ENCODE data around the gene GSTA3.

GRCh38 chr6:52900536-52900935 is 9.0 kb downstream of the GSTA3 start:
- TF ChIP-seq CTCF (IDR thresholded peaks at IDR 0.05), result no peak
- TF ChIP-seq POLR2A (IDR thresholded peaks at IDR 0.05; ENCODE audit: low read depth), result no peak
- no peak for TF ChIP-seq POLR2AphosphoS5 (IDR thresholded peaks at IDR 0.05)
- no peak for TF ChIP-seq EP300 (IDR thresholded peaks at IDR 0.05)

Measured in esophagus muscularis mucosa (tissue), 4 donors.